Mesendoderm (in vitro differentiated cells): ENCODE results near the gene RPUSD4. TPM values are rescaled to one million over a fixed set of nuclear protein-coding genes. Genes with fewer than 3 reads are reported as not detected.

Experiments used
- DNase-seq: peaks from one replicate; pipeline ENCODE4 v3.0.0; 2013
- H2AK5ac ChIP-seq: 2 replicates; pipeline ENCODE4 v1.6.1; 2013; ENCODE audit warnings: low read length, inconsistent platforms
- H2BK120ac ChIP-seq: 2 replicates; pipeline ENCODE4 v1.6.1; 2013; ENCODE audit warnings: low read depth, mild to moderate bottlenecking, low read length, moderate library complexity, mixed read lengths
- H2BK15ac ChIP-seq: replicated peaks from 2 replicates; pipeline ENCODE4 v1.6.1; 2013; ENCODE audit warnings: low read depth, mild to moderate bottlenecking, moderate library complexity
- H2BK5ac ChIP-seq: 2 replicates; pipeline ENCODE4 v1.6.1; 2013; ENCODE audit warnings: low read length, inconsistent platforms
- H3K18ac ChIP-seq: 2 replicates; pipeline ENCODE4 v1.6.1; 2013; ENCODE audit warnings: mild to moderate bottlenecking, low read length, mixed read lengths
- H3K23ac ChIP-seq: one replicate; pipeline ENCODE4 v1.6.1; 2013; ENCODE audit warnings: low read length
- H3K27ac ChIP-seq: 2 replicates; pipeline ENCODE4 v1.5.1; 2013; ENCODE audit warnings: low read depth, mild to moderate bottlenecking, inconsistent platforms, low read length, moderate library complexity
- H3K27me3 ChIP-seq: 2 replicates; pipeline ENCODE4 v1.6.1; 2013; ENCODE audit warnings: low read length, control low read depth, mild to moderate bottlenecking, inconsistent platforms; ENCODE audit not compliant: insufficient read depth, poor library complexity
- H3K36me3 ChIP-seq: 2 replicates; pipeline ENCODE4 v1.6.1; 2013; ENCODE audit warnings: low read length, inconsistent platforms; ENCODE audit not compliant: control insufficient read depth, insufficient read depth
- H3K4ac ChIP-seq: one replicate; pipeline ENCODE4 v1.6.1; 2013; ENCODE audit warnings: low read depth, mild to moderate bottlenecking, low read length, moderate library complexity
- H3K4me1 ChIP-seq: 2 replicates; pipeline ENCODE4 v1.6.1; 2013; ENCODE audit warnings: low read depth, low read length, inconsistent platforms; ENCODE audit not compliant: control insufficient read depth
- H3K4me2 ChIP-seq: 2 replicates; pipeline ENCODE4 v1.6.1; 2013; ENCODE audit warnings: low read length
- H3K4me3 ChIP-seq: 2 replicates; pipeline ENCODE4 v1.5.1; 2013; ENCODE audit warnings: mild to moderate bottlenecking, low read length
- H3K56ac ChIP-seq: one replicate; pipeline ENCODE4 v1.6.1; 2013; ENCODE audit warnings: low read length
- H3K79me1 ChIP-seq: 2 replicates; pipeline ENCODE4 v1.6.1; 2013; ENCODE audit warnings: low read length, inconsistent platforms
- H3K79me2 ChIP-seq: 2 replicates; pipeline ENCODE4 v1.6.1; 2013; ENCODE audit warnings: mild to moderate bottlenecking, low read length; ENCODE audit not compliant: control insufficient read depth, insufficient read depth
- H3K9ac ChIP-seq: 2 replicates; pipeline ENCODE4 v1.6.1; 2013; ENCODE audit warnings: low read length, inconsistent platforms
- H4K5ac ChIP-seq: one replicate; pipeline ENCODE4 v1.6.1; 2013; ENCODE audit warnings: low read length
- H4K8ac ChIP-seq: one replicate; pipeline ENCODE4 v1.6.1; 2013; ENCODE audit warnings: low read depth, mild to moderate bottlenecking, control low read depth, low read length, moderate library complexity
- WGBS: extraction: QIAGEN DNeasy Blood & Tissue Kit; methylation state at CpG from one replicate; pipeline ENCODE4 v1.1.7; 2013; ENCODE audit warnings: low lambda C conversion rate, missing lambda C conversion rate; ENCODE audit not compliant: insufficient coverage; ENCODE audit errors: extremely low coverage; 5-methylcytosine and 5-hydroxymethylcytosine counted together
- small RNA-seq: library from polyadenylated mRNA; stranded (forward); fragments of <200 nt; extraction: miRNeasy Mini kit (QIAGEN cat#:217004); gene quantifications from one replicate; pipeline ENCODE3, GENCODE V24; 2013; ENCODE audit not compliant: insufficient read depth

The RPUSD4 gene

DNA sequence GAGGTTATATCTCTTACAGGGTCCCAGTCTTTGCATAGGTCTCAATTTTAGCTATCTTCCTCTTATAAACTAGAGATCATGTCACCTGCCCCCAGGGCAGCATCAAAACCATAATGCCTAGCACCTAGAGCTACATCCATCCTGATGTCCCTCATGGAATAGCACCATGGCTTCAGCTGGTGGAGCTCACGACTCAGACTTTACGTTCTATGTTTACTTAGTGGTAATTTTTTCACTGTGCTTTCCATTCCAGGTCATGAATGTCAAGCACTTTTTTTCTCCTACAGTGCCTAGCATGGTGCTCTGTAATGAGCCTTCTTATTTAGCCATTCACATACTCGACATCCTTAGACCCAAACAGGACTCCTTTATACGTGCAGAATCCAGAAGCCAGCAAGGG is 58.4 kb downstream of the RPUSD4 start:
- H2BK120ac ChIP-seq: no peak overlapping the region
- H2AK5ac ChIP-seq: no peak overlapping the region
- H3K4me2 ChIP-seq: no peak overlapping the region
- no peaks in the 10 kb centered on the region for H3K79me2 ChIP-seq
- no peak overlapping the region for H3K23ac ChIP-seq
- no peaks in the 10 kb centered on the region for H3K36me3 ChIP-seq
- DNase-seq: no peak
- H3K18ac ChIP-seq: no peak overlapping the region
- H3K4me3 ChIP-seq: no peak overlapping the region
- peaks cover 3% of the 10 kb centered on the region for H3K4me1 ChIP-seq
- no peak overlapping the region for H3K27ac ChIP-seq
- no peaks in the 10 kb centered on the region for H3K79me1 ChIP-seq
- H2BK15ac ChIP-seq: no peak overlapping the region
- WGBS: no CpG with 5 or more reads among the region's 4 CpGs
- H2BK5ac ChIP-seq: no peak overlapping the region
- H3K56ac ChIP-seq: no peak overlapping the region
- H3K9ac ChIP-seq: no peak overlapping the region
- H4K8ac ChIP-seq: no peak overlapping the region
- no peak overlapping the region for H3K4ac ChIP-seq
- H4K5ac ChIP-seq: no peak overlapping the region
- H3K27me3 ChIP-seq: no peaks in the 10 kb centered on the region

DNA sequence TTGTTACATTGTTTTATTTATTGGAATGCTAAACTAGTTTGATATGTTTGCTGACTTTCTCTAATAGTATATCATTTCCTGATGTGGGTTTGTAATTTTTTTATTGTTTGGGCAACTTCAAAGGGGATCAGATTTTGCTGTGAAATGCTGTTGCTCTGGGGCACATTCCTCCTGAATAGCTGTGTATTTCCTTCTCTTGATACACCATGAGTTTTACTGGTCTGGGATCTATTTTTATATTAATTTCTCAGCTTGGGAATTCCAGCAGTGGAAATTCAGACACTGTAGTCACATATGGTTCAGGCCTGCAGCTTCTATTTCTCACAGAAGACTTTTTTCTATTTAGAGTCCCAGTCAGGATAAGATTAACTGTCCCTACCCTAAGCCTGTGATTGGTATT is 58.9 kb downstream of the RPUSD4 start:
- Histone ChIP-seq H4K8ac (no peak overlapping the region), H3K4me1 (peaks cover 3% of the 10 kb centered on the region), H2AK5ac (no peak overlapping the region), H2BK5ac (no peak overlapping the region), H3K79me1 (no peaks in the 10 kb centered on the region), H3K9ac (no peak overlapping the region), H4K5ac (no peak overlapping the region), H3K23ac (no peak overlapping the region), H3K4ac (no peak overlapping the region), H3K18ac (no peak overlapping the region), H3K36me3 (no peaks in the 10 kb centered on the region), H2BK15ac (no peak overlapping the region), H3K27ac (no peak overlapping the region), H3K4me3 (no peak overlapping the region), H3K56ac (no peak overlapping the region), H3K79me2 (no peaks in the 10 kb centered on the region), H3K27me3 (no peaks in the 10 kb centered on the region), H2BK120ac (no peak overlapping the region), H3K4me2 (no peak overlapping the region)
- DNase-seq: no peak

DNA sequence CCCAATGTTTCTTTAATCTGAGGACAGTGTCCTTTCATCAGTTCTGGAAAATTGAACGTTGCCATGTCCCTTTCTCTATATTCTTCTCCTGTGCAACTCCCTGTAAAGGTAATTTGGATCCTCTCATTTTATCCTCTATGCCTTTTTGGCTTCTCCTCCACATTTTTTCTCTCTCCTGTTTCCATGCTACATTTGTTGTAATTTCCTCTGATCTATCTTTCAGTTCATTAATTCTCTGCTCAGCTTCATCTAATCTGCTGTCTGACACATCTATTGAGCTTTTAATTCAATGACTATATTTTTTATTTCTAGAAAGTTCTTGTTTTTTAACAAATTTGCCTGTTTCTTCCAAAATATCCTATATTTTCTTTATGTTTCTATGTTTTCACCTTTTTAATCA is 59.3 kb downstream of the RPUSD4 start:
- no peak overlapping the region for H3K18ac ChIP-seq
- H3K4ac ChIP-seq: no peak overlapping the region
- H2BK15ac ChIP-seq: no peak overlapping the region
- H3K4me2 ChIP-seq: no peak overlapping the region
- H3K79me1 ChIP-seq: no peaks in the 10 kb centered on the region
- H3K36me3 ChIP-seq: no peaks in the 10 kb centered on the region
- no peak overlapping the region for H3K9ac ChIP-seq
- H3K27ac ChIP-seq: no peak overlapping the region
- no peak overlapping the region for H2BK120ac ChIP-seq
- WGBS: no CpG with 5 or more reads among the region's 1 CpG
- H3K23ac ChIP-seq: no peak overlapping the region
- no peak overlapping the region for H3K56ac ChIP-seq
- H2AK5ac ChIP-seq: no peak overlapping the region
- no peaks in the 10 kb centered on the region for H3K27me3 ChIP-seq
- no peak for DNase-seq
- H2BK5ac ChIP-seq: no peak overlapping the region
- H4K8ac ChIP-seq: no peak overlapping the region
- peaks cover 6% of the 10 kb centered on the region for H3K4me1 ChIP-seq
- no peak overlapping the region for H3K4me3 ChIP-seq
- H4K5ac ChIP-seq: no peak overlapping the region
- H3K79me2 ChIP-seq: no peaks in the 10 kb centered on the region

Small RNAs within 50 kb of the gene (small RNA-seq; reads per million reads assigned to genes)
- gene AP001893.2 (not detected), gene RN7SL351P (not detected), gene RNU4-86P (not detected)
